PC-3 (cell line): ENCODE results near the gene PTPN14. TPM values are rescaled to one million over a fixed set of nuclear protein-coding genes. Genes with fewer than 3 reads are reported as not detected.

Experiments
- ATAC-seq: fragments of 200-7000 bp; cut with Tn5 transposase; 2 replicates; pipeline ENCODE4 v1.9.1; 2020; ENCODE audit warnings: mild to moderate bottlenecking, moderate library complexity
- BruUV-seq: library from RNA; stranded (reverse); fragments of 400-500 nt; replicated peaks from 2 replicates; lab custom pipeline; 2021; lab: Mats Ljungman, UMichigan
- CTCF ChIA-PET: fragments of 300-600 bp; sonication (Branson Sonifier 250); formaldehyde crosslinking; loops from one replicate; lab custom pipeline; 2022; ENCODE audit warnings: antibody characterized with exemption; lab: Charles Lee
- POLR2A ChIA-PET: fragments of 300-600 bp; sonication (Branson Sonifier 250); formaldehyde crosslinking; loops from one replicate; lab custom pipeline; 2022; ENCODE audit warnings: antibody characterized with exemption; ENCODE audit not compliant: unreplicated experiment; lab: Charles Lee
- DNase-seq: peaks from one replicate; pipeline ENCODE4 v3.0.0-alpha.2; 2015
- H2AFZ ChIP-seq: fragments of 300-600 bp; sonication (generic); 2 replicates; pipeline ENCODE4 v1.6.0; 2016; ENCODE audit warnings: antibody characterized with exemption, low read length
- H3F3A ChIP-seq: fragments of 300-600 bp; sonication (generic); one replicate; pipeline ENCODE4 v1.6.0; 2017; ENCODE audit warnings: antibody characterized with exemption, low read length, control low read depth, mild to moderate bottlenecking; ENCODE audit not compliant: unreplicated experiment
- H3K27ac ChIP-seq: fragments of 300-600 bp; sonication (generic); 2 replicates; pipeline ENCODE4 v1.5.1; 2016; ENCODE audit warnings: mild to moderate bottlenecking, low read length
- H3K27me3 ChIP-seq: fragments of 300-600 bp; sonication (generic); 2 replicates; pipeline ENCODE4 v1.6.1; 2016; ENCODE audit warnings: low read length, mixed read lengths
- H3K36me3 ChIP-seq: fragments of 300-600 bp; sonication (generic); 2 replicates; pipeline ENCODE4 v1.6.1; 2016; ENCODE audit warnings: low read depth, mixed run types, low read length, mixed read lengths
- H3K4me1 ChIP-seq: fragments of 300-600 bp; sonication (generic); 2 replicates; pipeline ENCODE4 v1.5.1; 2016; ENCODE audit warnings: low read length; ENCODE audit not compliant: insufficient read depth
- H3K4me2 ChIP-seq: fragments of 300-600 bp; sonication (generic); 2 replicates; pipeline ENCODE4 v1.6.0; 2016; ENCODE audit warnings: low read length
- H3K4me3 ChIP-seq: fragments of 300-600 bp; sonication (generic); 2 replicates; pipeline ENCODE4 v1.5.1; 2016; ENCODE audit warnings: mild to moderate bottlenecking, low read length, mixed read lengths
- H3K79me2 ChIP-seq: fragments of 300-600 bp; sonication (generic); 2 replicates; pipeline ENCODE4 v1.6.1; 2017; ENCODE audit warnings: low read length, mixed read lengths
- H3K9ac ChIP-seq: fragments of 300-600 bp; sonication (generic); 2 replicates; pipeline ENCODE4 v1.6.0; 2016; ENCODE audit warnings: mild to moderate bottlenecking, low read length
- H3K9me2 ChIP-seq: fragments of 300-600 bp; sonication (generic); replicated peaks from 2 replicates; pipeline ENCODE4 v1.6.1; 2016; ENCODE audit warnings: mixed run types, low read length, mixed read lengths
- H3K9me3 ChIP-seq: fragments of 300-600 bp; sonication (generic); 2 replicates; pipeline ENCODE4 v1.6.1; 2016; ENCODE audit warnings: low read length, mixed read lengths
- H4K20me1 ChIP-seq: fragments of 300-600 bp; sonication (generic); 2 replicates; pipeline ENCODE4 v1.6.1; 2016; ENCODE audit warnings: low read length, mixed read lengths
- EZH2 ChIP-seq: fragments of 300-600 bp; sonication (generic); IDR thresholded peaks from one replicate; pipeline ENCODE4 v1.6.1; 2017; ENCODE audit warnings: antibody characterized with exemption, mild to moderate bottlenecking, low read length; ENCODE audit not compliant: unreplicated experiment
- EZH2phosphoT487 ChIP-seq: fragments of 300-600 bp; sonication (generic); IDR thresholded peaks from 2 replicates; pipeline ENCODE4 v1.6.1; 2018; ENCODE audit warnings: mild to moderate bottlenecking, antibody characterized with exemption, low read length, borderline replicate concordance
- intact Hi-C: fragments of 100-400 bp; cut with micrococcal nuclease; formaldehyde crosslinking; loops from 2 replicates; pipeline ENCODE4 v1.9.0; 2023
- total RNA-seq: library from RNA; depleted of rRNA; stranded (reverse); fragments of >200 nt; gene quantifications from 2 replicates; pipeline ENCODE4 v1.2.3, GENCODE V29; 2014
- TF ChIP-seq, protein P1 (sequence below): fragments of 300-600 bp; sonication (generic); conservative IDR thresholded peaks from 2 replicates; pipeline ENCODE4 v1.5.1; 2017; ENCODE audit warnings: antibody characterized with exemption, low read depth, mild to moderate bottlenecking, low read length

Gene PTPN14
- total RNA-seq, 1 experiment from 2014 or later = 12.6 TPM

DNA sequence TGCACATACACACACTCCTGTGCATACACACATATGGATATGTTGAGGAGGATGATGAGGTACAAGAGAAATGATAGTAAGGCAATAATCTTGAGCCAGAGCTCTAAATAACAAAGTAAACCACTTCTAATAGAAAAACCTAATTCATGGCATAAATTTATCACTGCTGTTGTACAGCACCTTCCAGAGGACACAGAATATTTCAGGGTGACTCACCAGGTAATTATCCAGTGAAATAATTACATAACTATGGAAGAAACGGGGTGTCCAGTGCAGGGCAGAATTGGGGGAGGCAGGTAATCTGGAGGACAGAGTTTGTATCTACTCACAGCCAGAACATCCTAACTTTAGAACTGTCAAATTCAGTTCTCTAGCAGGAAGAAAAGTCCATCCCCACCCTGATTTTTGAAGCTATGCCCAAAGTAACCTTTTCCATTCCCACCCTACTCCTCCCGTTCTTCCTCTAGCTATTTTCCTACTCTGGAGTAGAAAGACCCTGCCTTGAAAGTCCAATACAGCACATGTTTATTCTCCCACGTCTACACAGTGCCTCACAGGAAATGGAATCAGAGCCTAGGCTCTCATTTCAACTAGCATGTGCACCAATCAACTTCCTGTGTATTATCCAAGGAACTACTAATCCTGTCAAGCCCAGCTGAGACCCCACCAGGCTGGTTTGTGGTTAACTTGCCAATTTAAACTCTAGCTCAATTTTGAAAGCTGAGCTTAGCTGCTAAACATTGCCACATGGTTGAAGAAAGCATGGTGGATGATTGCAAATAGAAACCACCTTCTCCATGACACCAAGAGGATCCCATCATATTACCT is 96.6 kb downstream of the PTPN14 start:
- H3K9me2 ChIP-seq = no peaks in the 10 kb centered on the region
- H3K79me2 ChIP-seq = peaks cover 85% of the 10 kb centered on the region
- no peaks in the 10 kb centered on the region for H3F3A ChIP-seq
- no peak for TF ChIP-seq EZH2phosphoT487
- no peak for TF ChIP-seq EZH2
- TF ChIP-seq, protein P1, sequence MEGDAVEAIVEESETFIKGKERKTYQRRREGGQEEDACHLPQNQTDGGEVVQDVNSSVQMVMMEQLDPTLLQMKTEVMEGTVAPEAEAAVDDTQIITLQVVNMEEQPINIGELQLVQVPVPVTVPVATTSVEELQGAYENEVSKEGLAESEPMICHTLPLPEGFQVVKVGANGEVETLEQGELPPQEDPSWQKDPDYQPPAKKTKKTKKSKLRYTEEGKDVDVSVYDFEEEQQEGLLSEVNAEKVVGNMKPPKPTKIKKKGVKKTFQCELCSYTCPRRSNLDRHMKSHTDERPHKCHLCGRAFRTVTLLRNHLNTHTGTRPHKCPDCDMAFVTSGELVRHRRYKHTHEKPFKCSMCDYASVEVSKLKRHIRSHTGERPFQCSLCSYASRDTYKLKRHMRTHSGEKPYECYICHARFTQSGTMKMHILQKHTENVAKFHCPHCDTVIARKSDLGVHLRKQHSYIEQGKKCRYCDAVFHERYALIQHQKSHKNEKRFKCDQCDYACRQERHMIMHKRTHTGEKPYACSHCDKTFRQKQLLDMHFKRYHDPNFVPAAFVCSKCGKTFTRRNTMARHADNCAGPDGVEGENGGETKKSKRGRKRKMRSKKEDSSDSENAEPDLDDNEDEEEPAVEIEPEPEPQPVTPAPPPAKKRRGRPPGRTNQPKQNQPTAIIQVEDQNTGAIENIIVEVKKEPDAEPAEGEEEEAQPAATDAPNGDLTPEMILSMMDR = no peak
- H3K4me2 ChIP-seq = peak overlapping the region; percentile 37
- H2AFZ ChIP-seq = peak overlapping the region; percentile 2; the same call in 1 of the 2 replicates
- no peaks in the 10 kb centered on the region for H3K9me3 ChIP-seq
- no peak overlapping the region for H3K9ac ChIP-seq
- DNase-seq = peak; percentile 64
- H3K4me3 ChIP-seq = no peak overlapping the region
- CTCF ChIA-PET = no interaction called here
- peak overlapping the region; percentile 29 for H3K27ac ChIP-seq
- ATAC-seq = peak; percentile 51
- no peaks in the 10 kb centered on the region for H3K36me3 ChIP-seq
- intact Hi-C loops = no loop called here
- no peaks in the 10 kb centered on the region for H3K27me3 ChIP-seq
- no peaks in the 10 kb centered on the region for H4K20me1 ChIP-seq
- POLR2A ChIA-PET = interaction anchor here (0.7 kb wide), 1 partner anchor 13 kb away, joined by 3 read pairs; no protein-coding TSS in a partner anchor
- H3K4me1 ChIP-seq = peaks cover 45% of the 10 kb centered on the region
- BruUV-seq = no TSS peak

DNA sequence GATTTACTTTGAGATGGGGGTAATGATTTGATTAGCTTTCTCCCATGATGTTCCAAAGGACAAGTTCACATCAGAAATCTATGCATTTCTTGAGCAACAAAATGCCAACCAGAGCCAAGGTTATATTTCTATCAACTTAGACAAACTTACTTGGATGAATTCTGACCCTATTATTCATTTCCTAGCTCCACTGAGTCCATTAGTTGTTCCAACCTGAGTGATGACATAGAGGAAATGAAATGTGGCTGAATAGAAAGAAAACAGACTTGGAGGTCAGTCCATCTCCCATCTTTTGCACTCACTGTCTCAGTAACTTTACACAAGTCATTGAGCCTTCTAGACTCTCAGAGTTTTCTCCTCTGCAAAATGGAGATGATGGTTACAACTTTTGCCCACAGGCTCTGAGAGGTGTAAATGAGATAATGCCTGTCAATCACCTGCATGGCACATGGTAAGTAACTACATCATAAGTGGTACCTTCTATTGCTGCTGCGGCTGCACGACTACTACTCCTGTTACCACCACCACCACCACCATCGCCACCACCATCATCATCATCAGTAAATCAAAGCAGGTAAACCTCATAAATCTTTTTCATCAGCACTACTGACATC is 98.2 kb downstream of the PTPN14 start:
- Histone ChIP-seq H3F3A (no peaks in the 10 kb centered on the region), H3K27me3 (no peaks in the 10 kb centered on the region), H3K4me1 (peaks cover 50% of the 10 kb centered on the region), H3K4me2 (peak overlapping the region; percentile 14), H2AFZ (no peak overlapping the region), H3K27ac (no peak overlapping the region), H3K9ac (no peak overlapping the region), H3K79me2 (peaks cover 82% of the 10 kb centered on the region), H3K9me2 (no peaks in the 10 kb centered on the region), H3K9me3 (no peaks in the 10 kb centered on the region), H3K36me3 (no peaks in the 10 kb centered on the region), H3K4me3 (no peak overlapping the region), H4K20me1 (no peaks in the 10 kb centered on the region)
- POLR2A ChIA-PET = no interaction called here
- no TSS peak for BruUV-seq
- TF ChIP-seq, protein P1 = no peak
- TF ChIP-seq EZH2phosphoT487 = no peak
- TF ChIP-seq EZH2 = no peak
- DNase-seq (peak; percentile 66), ATAC-seq (no peak)
- intact Hi-C loops = no loop called here
- CTCF ChIA-PET = no interaction called here
